GM19043 (cell line): ENCODE data around the gene E2F1.
"Not testable (repeated sequence)": the region's sequence is repeated elsewhere in the genome, so short reads cannot be mapped to it uniquely, and the experiment has no call there.

Source experiments
- ATAC-seq: cut with Tn5 transposase; IDR thresholded peaks from one replicate; pipeline ENCODE4 v1.9.1; 2021; ENCODE audit warnings: low read depth; ENCODE audit not compliant: unreplicated experiment

Gene E2F1

GRCh38 chr20:33713865-33714367, 27.7 kb upstream of the E2F1 start:
- no peak for ATAC-seq

GRCh38 chr20:33711446-33711738, 25.2 kb upstream of the E2F1 start:
- ATAC-seq, result no peak

- ATAC-seq, result no peak
Observed at GRCh38 chr20:33710681-33711445, 24.7 kb upstream of the E2F1 start.

DNA sequence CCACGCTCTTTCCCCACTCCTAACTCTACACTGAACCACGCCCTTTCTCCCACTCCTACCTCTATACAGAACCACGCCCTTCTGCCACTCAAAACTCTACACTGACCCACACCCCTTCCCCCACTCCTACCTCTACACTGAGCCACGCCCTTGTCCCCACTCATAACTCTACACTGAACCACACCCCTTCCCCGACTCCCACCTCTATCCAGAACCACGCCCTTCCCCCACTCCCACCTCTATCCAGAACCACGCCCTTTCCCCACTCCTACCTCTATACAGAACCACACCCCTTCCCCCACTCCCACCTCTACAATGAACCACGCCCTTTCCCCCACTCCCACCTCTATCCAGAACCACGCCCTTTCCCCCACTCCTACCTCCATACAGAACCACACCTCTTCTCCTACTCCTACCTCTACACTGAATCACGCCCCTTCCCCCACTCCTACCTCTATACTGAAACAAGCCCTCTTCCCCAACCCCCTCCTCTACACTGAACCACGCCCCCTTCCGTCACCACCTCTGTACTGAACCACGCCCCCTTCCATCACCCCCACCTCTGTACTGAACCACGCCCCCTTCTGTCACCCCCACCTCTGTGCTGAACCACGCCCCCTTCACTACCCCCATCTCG, 23.8 kb upstream of the E2F1 start:
- no peak for ATAC-seq

GRCh38 chr20:33709398-33709797, 23.2 kb upstream of the E2F1 start:
- ATAC-seq, result no peak

DNA sequence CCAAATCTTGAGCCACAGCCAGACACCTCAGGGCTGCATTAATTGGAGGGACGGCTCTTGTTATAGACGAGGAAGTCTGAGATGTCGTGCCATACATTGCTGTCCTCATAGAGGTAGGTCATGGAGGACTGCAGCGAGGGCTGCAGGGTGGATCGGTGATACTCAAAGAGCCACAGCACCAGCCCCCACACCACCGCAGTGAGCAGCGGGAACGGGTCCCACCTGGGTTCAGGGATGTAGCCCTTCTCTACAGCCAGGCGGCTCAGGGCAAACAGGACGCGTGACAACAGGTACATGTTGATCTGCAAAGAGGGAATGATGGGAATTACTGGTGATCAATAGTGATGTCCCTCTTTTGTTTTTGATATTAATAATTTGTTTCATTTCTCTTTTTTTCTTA, 21.5 kb upstream of the E2F1 start:
- no peak for ATAC-seq

- no peak for ATAC-seq
Observed at GRCh38 chr20:33704197-33704924, 18.2 kb upstream of the E2F1 start.

DNA sequence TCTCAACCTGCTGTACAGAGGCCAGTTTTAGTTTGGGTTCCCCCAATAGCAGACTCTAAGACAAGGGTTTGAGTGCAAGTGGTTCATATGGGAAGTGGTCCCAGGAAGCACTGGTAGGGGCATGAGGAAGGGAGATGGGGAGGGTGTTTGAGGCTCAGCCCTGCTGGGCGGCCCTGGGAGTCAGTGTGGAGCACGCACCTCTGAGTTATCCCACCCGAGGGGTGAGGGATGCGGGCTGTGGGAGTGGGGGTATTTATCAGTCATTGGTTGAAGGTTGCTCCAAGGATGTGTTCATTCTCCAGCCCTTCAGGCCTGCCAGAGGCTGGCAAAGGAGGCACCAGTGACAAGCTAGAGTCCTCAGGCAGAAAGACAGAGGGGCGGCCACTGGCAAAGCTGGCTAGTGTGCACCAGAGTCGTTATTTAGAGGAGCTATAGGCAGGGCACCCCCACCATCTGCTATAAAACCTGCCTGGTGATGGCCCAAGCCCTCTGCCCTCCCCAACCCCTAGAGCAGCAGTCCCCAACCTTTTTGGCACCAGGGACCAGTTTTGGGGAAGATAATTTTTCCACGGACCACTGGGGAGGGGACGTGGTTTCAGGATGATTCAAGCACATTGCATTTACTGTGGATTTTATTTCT, 17.4 kb upstream of the E2F1 start:
- no peak for ATAC-seq

GRCh38 chr20:33702861-33703260, 16.7 kb upstream of the E2F1 start:
- no peak for ATAC-seq

GRCh38 chr20:33701629-33702450, 15.7 kb upstream of the E2F1 start:
- ATAC-seq, result no peak

DNA sequence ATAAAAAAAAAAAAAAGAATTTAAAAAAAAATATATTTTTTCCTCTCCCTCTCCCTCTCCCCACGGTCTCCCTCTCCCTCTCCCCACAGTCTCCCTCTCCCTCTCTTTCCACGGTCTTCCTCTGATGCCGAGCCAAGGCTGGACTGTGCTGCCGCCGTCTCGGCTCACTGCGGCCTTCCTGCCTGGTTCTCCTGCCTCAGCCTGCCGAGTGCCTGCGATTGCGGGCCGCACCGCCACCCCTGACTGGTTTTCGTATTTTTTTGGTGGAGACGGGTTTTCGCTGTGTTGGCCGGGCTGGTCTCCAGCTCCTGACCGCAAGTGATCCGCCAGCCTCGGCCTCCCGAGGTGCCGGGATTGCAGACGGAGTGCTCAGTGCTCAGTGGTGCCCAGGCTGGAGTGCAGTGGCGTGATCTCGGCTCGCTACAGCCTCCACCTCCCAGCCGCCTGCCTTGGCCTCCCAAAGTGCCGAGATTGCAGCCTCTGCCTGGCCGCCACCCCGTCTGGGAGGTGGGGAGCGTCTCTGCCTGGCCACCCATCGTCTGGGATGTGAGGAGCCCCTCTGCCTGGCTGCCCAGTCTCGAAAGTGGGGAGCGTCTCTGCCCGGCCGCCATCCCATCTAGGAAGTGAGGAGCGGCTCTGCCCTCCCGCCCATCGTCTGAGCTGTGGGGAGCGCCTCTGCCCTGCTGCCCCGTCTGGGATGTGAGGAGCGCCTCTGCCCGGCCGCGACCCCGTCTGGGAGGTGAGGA, 14.7 kb upstream of the E2F1 start:
- ATAC-seq, result not testable (repeated sequence)

- not testable (repeated sequence) for ATAC-seq
Observed at GRCh38 chr20:33698966-33699365, 12.8 kb upstream of the E2F1 start.

GRCh38 chr20:33697129-33697528, 10.9 kb upstream of the E2F1 start:
- ATAC-seq, result no peak

- no peak for ATAC-seq
Observed at GRCh38 chr20:33696448-33696847, 10.3 kb upstream of the E2F1 start.

- no peak for ATAC-seq
Observed at GRCh38 chr20:33694639-33695012, 8.4 kb upstream of the E2F1 start.

GRCh38 chr20:33693741-33694638, 7.8 kb upstream of the E2F1 start:
- ATAC-seq, result no peak

- ATAC-seq, result no peak
Observed at GRCh38 chr20:33693289-33693688, 7.1 kb upstream of the E2F1 start.

- ATAC-seq, result no peak
Observed at GRCh38 chr20:33689973-33690372, 3.8 kb upstream of the E2F1 start.

- no peak for ATAC-seq
Observed at GRCh38 chr20:33689493-33689892, 3.3 kb upstream of the E2F1 start.
